Right lung (tissue), 5 donors: ENCODE data around the gene IRF2. TPM values are rescaled to one million over a fixed set of nuclear protein-coding genes. Genes with fewer than 3 reads are reported as not detected.

Experiments used
- DNase-seq, 2 donors: peaks; one replicate each; pipeline ENCODE4 v3.0.0-alpha.2; 2013
- polyA plus RNA-seq, 5 donors: library from polyadenylated mRNA; unstranded; fragments of 120-200 nt; gene quantifications; one replicate each; pipeline versions ENCODE4 v1.2.1 to v1.2.3, GENCODE V29; 2013; ENCODE audit warnings: inconsistent platforms in 1 of 5, low replicate concordance in 1 of 5; ENCODE audit not compliant: insufficient read length in 5 of 5, insufficient read depth in 1 of 5

Gene IRF2
- polyA plus RNA-seq, 5 donors, result 43.9 to 57.1 (median 46.7) TPM

DNA sequence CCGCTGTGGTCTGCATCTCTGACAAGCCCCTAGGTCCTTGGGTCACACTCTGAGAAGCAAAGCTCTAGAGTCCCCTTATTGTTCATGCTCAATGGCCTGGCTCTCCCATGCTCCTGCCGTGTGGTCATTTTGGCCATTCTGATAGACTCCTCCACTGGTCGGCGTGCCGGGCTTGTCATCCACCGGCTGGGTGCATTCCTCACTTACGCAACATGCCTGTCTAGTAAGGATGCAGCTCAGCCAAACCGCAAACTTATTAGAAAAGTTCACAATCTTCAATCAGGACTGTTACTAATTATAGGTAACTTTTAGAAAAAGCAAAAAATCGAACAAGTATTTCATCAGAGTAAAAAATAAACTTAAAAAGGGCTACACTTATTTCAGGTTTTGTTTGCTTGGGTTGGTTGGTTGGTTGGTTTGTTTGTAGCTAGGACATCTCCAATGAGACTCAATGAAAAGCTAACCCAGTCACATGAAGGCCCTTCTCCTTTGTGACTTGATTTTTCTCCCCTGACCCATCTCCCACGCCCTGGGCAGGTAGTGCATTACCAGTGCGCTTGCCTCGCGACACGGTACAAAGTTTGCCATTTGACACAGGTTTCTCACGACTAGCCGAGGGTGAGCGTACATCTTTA is 41.0 kb downstream of the IRF2 start:
- DNase-seq, result no peak

DNA sequence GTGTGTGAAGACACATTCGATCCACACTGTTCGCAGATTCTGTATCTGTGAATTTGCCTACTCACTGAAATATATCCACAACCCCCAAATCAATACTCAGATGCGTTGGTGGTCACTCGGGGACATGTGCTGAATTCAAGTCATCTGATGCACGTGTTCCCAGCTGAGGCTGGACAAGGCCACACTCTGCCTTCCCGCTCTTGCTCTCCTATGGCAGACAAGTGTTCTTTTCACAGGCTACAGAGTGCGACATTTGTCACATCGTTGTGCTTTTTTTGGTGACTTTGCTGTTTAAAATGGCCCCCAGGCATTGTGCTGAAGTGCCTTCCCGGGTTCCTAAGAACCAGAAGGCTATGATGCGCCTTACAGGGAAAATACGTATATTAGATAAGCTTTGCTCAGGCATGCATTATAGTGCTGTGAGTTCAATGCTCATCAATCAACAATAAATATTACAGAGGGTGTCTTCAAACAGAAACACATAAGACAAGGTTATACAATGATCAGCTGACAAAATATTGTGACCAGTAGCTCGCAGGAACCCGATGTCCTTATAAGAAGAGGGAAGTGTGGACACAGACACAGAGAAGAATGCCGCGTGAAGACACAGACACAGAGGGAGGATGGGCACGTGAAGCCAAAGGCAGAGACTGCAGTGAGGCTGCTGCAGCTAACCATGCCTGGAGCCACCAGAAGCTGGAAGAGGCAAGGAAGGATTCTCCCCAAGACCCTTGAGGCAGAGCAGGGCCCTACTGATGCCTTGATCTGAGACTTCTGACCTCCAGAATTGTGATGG is 42.0 kb downstream of the IRF2 start:
- DNase-seq, result no peak

DNA sequence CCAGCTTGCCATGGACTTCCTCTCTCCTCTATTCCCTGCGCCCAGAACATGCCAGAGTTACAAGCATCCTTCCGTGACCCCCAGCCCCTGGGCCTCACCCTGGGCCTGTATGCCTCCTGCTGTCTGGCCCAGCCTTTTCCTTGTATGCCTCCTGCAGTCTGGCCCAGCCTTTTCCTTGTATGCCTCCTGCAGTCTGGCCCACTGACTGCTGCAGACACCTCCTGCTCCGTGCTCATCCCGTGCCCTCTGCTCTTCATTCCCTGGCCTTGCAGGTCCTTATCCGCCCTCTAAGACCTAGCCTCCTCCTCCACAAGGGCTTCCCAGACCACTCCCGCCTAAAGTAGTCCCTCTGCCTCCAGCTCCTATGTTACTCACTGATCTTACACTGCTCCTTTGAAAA is 44.2 kb downstream of the IRF2 start:
- no peak for DNase-seq

DNA sequence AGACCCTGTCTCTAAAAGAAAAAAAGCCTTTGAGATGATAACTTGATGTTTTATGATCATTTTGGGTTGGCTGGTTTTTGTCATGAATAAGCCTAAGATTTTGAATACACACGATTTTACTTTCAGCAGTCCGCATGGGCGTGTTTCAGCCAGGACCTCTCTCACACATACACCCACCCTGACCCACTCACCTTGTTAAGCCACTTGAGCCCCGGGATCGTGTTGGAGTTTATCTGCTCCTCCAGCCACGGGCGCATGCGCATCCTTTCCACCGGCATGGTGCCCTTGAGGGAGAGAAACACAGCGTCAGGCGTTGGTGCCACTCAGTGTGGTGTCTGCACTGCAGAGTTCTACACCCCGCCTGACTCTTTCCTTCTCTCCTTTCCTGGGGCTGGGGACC is 45.6 kb downstream of the IRF2 start:
- DNase-seq, result no peak

DNA sequence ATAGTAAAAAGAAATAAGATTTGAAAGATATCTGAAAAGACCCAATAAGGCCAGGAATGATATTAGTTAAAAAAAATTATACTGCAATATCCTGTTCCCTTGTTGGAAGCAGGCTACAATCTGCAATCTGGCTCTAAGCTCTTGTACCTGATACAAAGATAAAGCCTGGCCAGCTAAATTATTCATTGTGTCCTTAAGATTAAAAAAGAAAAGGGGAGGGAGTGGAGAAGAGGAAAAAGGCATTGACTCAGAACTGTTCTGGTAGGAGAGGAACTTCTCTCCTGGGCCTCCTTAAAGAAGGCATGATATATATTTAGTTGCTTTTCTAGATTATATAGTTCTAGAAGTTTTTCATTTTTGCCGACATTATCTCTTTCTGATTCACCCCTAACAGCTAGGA is 46.7 kb downstream of the IRF2 start:
- DNase-seq, result no peak

DNA sequence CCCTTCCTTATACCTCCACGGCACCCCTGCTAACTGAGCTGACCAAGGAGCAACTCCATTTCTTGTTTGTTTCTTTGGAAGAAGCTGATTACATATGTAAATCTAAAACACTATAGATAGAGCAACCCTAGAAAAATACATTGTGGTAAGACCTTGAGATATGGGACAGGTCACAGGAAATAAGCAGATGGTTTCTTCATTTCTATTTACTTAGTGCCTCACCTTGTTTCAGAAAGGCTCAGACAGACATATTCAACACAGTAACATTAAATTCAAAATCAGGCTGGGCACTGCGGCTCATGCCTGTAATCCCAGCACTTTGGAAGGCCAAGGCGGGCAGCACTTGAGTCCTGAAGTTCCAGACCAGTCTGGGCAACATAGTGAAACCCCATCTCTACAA is 47.3 kb downstream of the IRF2 start:
- DNase-seq, result no peak

DNA sequence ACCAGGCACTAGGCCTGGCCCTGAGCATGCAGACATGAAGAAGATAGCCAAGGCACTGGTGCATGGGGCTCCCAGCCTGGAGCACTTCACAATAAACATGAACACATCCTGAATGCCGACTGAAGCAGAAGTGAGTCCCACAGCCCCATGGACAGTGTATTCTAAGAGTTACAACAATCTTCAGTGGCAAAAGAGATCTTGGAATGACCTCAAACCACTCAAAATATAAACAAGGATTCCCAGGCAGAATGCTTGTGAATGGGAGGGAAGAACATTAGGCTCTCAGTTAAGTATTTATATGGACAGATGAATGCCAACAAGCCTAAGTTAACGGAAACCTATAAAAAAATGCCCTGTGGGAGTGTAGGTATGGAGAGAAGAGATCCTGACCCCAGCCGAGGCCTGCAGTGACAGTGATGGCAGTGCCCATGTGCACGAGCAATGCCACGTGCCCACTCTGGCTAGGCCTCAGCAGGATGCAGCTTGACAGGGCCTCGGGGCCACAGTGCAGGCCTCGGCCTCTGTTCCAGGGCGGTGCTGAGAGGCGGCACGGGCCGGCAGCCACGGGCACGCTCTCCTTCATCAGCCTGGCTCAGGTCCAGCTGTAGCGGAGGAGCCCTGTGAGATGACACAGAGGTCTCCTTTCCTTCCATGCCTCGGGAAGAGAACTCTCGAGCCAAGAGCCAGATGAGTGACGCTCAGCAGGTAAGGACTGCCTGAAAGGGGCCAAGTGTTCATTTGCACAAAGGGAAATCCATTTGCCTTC is 49.2 kb downstream of the IRF2 start:
- DNase-seq, result no peak

DNA sequence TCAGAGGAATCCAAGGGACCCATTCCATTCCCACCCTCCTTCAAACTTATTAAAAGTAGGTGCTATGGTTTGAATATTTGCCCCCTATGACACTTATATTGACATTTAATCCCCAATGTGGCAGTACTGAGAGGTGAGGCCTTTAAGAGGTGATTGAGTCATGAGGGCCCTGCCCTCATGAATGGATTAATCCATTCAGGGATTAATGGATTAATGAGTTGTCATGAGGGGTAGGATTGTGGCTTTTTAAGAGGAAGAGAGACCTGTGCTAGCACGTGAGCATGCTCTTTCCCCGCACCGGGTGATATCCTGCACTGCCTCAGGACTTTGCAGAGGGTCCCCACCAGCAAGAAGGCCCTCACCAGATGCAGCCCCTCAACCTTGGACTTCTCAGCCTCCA is 50.1 kb downstream of the IRF2 start:
- DNase-seq, result no peak

DNA sequence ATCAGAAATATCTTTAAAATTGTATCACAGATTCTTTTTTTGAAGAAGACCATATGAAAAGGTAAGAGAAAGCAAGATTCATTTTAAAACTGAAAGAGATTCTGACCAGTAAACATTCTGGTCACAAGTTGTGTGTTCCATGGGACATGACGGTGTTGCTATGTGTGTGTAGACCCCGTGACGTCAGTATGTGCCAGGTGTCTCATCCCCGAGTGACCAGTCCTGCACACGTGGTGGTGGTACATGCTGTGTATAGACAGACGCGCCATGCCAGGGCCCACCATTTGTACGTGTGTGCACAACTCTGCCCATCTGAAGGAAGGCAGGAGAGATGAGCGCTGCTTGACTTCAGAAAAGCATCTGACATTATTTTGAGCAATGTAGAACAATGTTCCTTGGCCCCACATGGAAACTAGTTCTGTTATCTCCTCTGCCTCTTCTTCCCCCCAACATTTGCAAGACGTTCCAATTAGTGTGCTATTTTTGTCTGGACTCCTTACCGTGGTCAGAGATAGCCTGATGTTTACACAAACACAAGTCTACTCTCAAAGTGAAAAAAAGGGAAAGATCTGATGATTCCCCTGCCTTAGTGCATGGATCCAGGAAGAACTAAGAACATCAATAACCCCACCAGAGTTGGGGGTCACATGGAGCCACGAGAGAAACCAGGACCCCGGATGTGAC is 51.2 kb downstream of the IRF2 start:
- no peak for DNase-seq

DNA sequence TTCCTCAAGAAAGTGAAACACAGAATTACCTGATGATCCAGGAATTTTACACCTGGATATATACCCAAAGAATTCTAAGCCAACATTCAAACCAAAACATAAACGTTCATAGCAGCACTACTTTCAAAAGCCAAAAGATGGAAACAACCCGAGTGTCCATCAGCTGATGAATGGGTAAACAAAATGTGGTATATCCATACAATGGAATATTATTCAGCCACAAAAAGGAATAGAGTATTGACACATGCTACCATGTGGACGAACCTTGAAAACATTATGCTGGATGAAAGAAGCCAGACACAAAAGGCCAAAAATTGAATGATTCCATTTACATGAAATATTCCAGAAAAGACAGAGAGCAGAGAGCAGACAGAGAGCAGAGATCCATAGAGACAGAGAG is 52.0 kb downstream of the IRF2 start:
- DNase-seq, result no peak

DNA sequence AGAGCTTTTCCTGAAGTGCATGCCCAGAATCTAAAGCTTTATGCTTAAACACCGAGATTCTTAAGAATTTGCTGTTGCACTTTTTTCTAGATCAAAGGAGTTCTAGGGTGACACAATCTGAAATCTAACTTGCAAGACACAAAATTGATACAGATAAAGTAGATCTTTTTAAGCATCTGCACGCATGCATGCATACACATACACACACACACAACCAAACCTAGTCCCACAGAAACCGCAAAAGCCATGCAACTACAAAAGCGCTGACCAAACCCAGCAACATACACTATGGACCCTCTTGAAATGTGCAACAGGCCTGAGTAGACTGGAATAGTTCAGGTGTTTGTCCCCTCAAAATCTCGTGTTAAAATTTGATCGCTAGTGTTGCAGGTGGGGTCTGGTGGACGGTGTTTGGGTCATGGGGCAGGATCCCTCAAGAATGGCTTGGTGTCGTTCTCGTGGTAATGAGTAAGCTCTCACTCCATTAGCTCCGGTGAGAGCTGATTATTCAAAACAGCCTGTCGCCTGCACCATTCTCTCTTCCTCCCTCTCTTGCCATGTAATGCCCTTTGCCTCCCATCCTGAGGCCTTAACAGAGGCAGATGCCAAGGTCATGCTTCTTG is 52.7 kb downstream of the IRF2 start:
- no peak for DNase-seq

DNA sequence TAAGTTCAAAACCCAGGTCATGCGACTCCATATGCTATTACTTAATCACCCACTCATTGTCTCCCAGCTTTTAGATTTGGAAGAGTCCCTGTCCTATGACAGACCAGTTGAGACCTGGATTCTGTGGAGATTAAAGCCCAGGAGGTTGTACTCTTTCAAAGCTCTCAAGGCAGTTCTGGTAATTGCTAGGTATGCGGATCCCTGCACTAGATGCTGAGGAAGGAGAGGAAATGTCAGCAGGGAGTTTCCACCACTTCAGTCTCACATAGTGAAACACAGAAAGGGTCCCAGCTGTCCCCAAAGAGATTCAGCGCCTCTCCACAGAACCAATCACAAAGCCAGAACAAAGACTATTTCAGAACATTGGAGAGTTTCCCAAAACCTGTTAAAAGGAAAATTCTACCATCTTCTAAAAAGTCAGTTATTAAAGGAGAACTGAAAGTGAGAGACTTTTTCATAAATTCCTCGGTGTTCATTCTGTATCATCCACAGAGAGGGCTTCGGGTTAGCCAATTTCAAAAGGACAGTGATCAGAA is 53.4 kb downstream of the IRF2 start:
- no peak for DNase-seq

DNA sequence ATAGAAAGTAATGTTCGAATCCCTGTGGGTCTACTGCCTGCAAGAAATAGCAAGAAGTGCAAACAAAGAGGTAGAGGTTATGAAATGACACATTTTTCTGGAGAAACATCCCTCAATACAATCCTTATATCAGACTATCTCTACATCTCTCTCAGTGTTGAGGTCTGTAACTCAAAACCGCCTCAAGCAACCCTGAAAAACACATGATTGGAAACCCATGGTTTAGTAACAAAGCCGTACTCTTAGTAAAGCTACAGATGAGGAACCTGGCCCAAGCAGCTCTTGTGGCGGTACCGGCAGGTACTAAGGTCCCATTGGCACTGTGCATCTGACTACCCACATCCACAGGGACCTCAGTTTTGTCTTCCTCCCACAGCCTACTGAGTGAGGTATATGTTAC is 53.9 kb downstream of the IRF2 start:
- no peak for DNase-seq

DNA sequence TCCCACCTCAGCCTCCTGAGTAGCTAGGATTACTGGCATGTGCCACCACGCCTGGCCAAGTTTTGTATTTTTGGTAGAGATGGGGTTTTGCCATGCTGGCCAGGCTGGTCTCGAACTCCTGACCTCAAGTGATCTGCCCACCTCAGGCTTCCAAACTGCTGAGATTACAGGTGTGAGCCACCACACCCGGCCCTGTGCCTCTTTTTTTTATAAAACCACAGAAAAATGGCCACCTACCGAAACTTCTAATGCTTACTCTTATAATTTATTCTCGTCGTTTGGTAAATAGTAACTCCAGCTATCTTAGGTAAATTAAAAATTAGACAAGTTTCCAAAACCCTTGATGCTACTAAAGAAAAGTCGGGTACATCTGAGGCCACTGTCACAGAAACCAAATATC is 54.4 kb downstream of the IRF2 start:
- DNase-seq, result no peak

DNA sequence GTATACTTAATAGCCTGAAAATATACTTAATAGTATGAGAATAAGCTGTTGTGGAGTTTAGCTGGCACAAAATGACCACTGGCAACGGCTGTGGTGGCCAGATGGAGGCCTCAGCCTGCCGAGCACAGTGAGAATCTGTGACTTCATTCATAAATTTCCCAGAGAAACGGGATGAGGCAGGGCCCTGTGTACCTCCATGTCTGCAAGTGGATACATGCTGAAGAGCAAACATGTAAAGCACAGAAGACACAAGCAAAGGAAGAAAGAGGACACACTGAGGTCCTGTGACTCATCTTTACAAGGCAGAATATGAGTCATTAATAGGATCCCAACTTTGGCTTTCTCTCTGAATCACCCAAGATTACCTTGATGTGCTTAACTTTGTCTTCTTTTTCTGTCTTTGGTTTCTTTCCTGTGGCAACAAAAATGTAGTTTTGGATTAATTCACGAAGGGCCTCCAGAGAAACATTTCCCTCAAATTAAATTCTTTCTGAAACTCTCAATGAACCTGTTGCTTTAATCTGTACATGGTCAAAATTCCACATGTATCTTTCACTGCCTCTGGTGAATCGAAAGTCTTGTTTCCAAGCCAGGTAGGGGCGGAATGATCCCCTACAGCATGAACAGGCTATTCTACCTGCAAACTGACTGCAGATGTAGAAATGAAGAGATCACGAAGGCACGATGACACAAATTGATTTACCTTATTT is 56.4 kb downstream of the IRF2 start:
- DNase-seq, result no peak

DNA sequence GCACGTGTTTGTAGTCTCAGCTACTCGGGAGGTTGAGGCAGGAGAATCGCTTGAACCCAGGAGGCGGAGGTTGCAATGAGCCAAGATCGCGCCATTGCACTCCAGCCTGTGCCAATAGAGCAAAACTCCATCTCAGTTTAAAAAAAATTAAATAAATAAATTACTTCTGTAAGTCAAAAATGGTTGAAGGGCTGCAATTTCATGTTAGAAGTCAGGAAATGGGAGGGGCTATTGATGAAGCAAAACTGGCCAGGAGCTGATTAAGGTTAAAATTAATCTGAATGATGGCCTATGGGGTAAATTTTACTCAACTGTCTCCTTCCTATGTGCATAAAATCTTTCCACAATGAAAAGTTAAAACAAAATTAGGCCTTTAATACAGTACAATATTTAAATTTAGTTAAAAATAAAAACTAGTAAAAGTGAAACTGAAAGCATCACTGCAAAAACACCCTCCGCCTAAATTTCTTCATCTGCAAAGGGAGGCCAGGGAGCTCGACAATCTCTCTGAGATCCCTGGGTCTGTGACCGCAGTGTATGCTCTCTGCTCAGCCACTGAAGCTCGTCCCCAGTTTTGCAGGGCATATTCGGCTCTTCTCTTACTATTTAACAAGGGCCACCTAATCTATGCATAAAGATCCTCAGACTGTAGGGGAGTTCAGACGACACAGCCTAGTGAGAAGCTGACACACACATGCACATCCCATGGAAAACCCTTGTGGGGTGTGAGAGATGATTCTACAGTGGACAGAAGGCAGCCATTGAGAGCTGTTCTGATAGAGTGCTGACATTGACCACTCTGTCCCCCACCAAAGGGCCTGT is 57.2 kb downstream of the IRF2 start:
- no peak for DNase-seq

DNA sequence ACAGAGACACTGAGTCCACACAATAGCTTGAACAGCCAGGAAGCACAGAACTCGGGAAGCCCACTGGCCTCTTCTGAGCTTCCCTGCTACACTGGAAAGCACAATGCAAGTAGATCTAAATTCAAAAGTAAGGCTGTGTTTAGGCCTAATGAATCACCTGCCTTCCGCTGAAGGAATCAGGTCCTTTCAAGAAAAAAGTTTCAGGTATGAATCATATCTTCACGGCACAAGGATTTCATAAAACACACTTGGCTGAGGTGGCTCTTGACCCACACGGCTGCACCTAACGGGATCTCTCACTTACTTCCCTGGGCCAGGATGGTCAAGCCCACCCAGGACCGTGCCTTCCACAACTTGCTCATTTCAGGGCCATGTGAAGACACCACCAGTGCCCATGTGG is 59.3 kb downstream of the IRF2 start:
- DNase-seq, result no peak

DNA sequence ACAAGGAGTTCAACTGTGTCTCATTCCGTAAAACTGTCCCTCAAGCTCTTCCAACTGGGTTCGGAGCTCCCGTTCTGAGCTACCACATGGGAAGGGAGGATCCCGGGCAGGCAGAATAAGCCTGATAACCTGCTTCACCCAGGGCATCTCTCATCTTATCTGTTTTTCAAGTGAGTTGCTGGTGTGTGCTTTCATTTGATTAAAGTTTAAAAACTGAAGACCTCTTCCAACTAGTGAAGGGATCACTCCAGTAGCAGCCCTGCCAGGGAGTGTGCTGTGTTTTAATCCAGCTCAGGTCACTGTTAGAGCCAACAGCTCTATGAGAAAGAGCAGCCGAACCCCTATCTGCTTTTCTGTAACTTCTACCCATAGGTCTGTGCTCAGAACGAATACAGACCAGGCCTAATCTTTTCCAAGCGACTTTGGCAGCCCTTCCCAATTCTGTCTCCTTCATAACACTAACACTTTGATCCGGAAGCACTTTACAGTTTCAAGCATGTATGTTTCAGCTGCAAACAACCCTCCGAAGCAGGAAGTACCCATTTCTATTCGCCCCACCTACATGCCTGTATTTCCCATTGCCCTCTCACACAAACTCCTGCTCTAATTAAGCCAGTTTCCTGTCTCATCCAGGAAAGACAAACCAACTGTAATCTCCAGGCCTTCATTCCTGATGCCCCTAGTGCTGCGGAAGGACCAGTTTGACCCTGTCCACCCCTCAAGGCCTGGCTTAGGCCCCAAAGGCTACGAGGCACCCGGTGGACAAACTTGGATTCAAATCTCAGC is 60.9 kb downstream of the IRF2 start:
- DNase-seq, result no peak

DNA sequence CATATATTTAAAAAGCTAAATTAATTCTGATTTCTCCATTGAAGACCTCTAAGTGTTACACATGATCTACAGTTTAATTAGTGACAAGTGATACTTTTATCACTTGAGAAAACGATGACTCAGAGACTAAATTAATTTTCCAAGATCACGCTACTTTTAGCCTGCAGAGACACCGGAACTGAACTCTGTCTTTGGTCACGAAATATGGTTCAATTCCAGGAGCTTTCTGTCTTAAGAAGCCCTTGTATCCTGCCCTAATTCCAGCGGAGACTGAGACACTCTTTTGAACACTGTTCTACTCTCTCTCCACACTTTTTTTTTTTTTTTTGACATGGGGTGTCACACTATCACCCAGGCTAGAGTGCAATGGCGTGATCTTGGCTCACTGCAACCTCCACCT is 63.6 kb downstream of the IRF2 start:
- DNase-seq, result no peak
